ENCODE data around the gene HMCN2. TPM values are rescaled to one million over a fixed set of nuclear protein-coding genes. Genes with fewer than 3 reads are reported as not detected.

Gene HMCN2
- total RNA-seq, 1 donor from 2014 or later = 9.3 TPM

GRCh38 chr9:130351343-130351742 lies 85.8 kb downstream of the HMCN2 start:
- peaks cover 6% of the 10 kb centered on the region for H3K4me1 Mint-ChIP-seq (ENCODE audit: low read depth, unreplicated experiment)
- H3K27me3 Mint-ChIP-seq (ENCODE audit: unreplicated experiment) = peaks cover 1% of the 10 kb centered on the region
- TF ChIP-seq, protein P1, sequence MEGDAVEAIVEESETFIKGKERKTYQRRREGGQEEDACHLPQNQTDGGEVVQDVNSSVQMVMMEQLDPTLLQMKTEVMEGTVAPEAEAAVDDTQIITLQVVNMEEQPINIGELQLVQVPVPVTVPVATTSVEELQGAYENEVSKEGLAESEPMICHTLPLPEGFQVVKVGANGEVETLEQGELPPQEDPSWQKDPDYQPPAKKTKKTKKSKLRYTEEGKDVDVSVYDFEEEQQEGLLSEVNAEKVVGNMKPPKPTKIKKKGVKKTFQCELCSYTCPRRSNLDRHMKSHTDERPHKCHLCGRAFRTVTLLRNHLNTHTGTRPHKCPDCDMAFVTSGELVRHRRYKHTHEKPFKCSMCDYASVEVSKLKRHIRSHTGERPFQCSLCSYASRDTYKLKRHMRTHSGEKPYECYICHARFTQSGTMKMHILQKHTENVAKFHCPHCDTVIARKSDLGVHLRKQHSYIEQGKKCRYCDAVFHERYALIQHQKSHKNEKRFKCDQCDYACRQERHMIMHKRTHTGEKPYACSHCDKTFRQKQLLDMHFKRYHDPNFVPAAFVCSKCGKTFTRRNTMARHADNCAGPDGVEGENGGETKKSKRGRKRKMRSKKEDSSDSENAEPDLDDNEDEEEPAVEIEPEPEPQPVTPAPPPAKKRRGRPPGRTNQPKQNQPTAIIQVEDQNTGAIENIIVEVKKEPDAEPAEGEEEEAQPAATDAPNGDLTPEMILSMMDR (IDR thresholded peaks at IDR 0.05; ENCODE audit: partially characterized antibody, unreplicated experiment) = no peak
- peaks cover 4% of the 10 kb centered on the region for H3K9me3 Mint-ChIP-seq (ENCODE audit: unreplicated experiment)
- H3K27ac Mint-ChIP-seq (ENCODE audit: unreplicated experiment) = no peak overlapping the region
- H3K4me3 Mint-ChIP-seq (ENCODE audit: unreplicated experiment) = no peak overlapping the region
- DNase-seq = no peak
- peaks cover 1% of the 10 kb centered on the region for H3K36me3 Mint-ChIP-seq (ENCODE audit: unreplicated experiment)

DNA sequence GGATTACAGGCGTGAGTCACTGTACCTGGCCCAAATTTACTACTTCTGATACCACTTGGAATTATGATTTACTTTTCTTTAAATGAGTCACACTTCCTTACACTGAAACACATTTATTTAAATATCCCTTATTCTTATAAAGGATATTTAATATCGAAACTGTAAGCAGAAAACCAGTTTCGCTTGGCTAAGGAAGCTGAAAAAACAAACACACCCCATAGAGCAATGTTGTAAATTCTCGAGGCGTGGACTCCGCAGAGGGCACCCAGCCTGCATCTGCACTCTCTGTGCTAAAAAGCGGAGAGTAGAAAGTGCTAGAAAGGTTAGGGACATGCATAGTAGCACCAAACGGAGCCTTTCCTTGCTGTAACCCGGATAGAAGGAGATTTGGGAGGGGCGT lies 86.5 kb downstream of the HMCN2 start:
- Mint-ChIP-seq H3K27ac (ENCODE audit: unreplicated experiment) (no peak overlapping the region), H3K9me3 (ENCODE audit: unreplicated experiment) (peaks cover 8% of the 10 kb centered on the region)

GRCh38 chr9:130352586-130353285 lies 87.2 kb downstream of the HMCN2 start:
- peaks cover 1% of the 10 kb centered on the region for H3K27me3 Mint-ChIP-seq (ENCODE audit: unreplicated experiment)
- TF ChIP-seq, protein P1 (IDR thresholded peaks at IDR 0.05; ENCODE audit: partially characterized antibody, unreplicated experiment) = no peak
- H3K36me3 Mint-ChIP-seq (ENCODE audit: unreplicated experiment) = peaks cover 5% of the 10 kb centered on the region
- H3K4me3 Mint-ChIP-seq (ENCODE audit: unreplicated experiment) = no peak overlapping the region
- H3K27ac Mint-ChIP-seq (ENCODE audit: unreplicated experiment) = no peak overlapping the region
- peaks cover 10% of the 10 kb centered on the region for H3K9me3 Mint-ChIP-seq (ENCODE audit: unreplicated experiment)
- H3K4me1 Mint-ChIP-seq (ENCODE audit: low read depth, unreplicated experiment) = peaks cover 4% of the 10 kb centered on the region
- no peak for DNase-seq

More for the DNA sequence above, 86.5 kb downstream of the HMCN2 start:
- Mint-ChIP-seq H3K36me3 (ENCODE audit: unreplicated experiment) (peaks cover 5% of the 10 kb centered on the region), H3K27me3 (ENCODE audit: unreplicated experiment) (peaks cover 1% of the 10 kb centered on the region), H3K4me3 (ENCODE audit: unreplicated experiment) (no peak overlapping the region), H3K4me1 (ENCODE audit: low read depth, unreplicated experiment) (peaks cover 4% of the 10 kb centered on the region)
- DNase-seq = no peak
- TF ChIP-seq, protein P1 (IDR thresholded peaks at IDR 0.05; ENCODE audit: partially characterized antibody, unreplicated experiment) = no peak

DNA sequence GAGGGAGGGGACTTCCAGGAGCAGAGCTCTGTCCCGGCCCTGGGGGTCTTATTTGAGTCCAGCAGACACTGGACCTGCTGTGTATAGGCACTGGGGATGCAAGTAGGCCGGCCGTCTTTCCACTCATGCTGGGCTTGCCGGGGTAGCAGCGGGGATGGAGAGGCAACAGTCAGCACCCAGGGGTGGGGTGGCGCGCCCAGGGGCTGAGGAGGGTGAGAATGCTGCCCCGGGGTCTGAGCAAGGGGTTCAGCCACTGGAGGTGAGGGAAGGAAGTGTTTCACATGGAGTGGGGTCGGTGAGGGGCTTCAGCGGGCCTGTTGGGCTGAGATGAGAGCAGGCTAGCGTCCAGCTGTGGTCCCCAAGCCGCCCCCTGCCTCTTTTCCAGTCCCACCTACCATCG lies 88.8 kb downstream of the HMCN2 start:
- TF ChIP-seq, protein P1 (IDR thresholded peaks at IDR 0.05; ENCODE audit: partially characterized antibody, unreplicated experiment) = no peak
- H3K9me3 Mint-ChIP-seq (ENCODE audit: unreplicated experiment) = peaks cover 10% of the 10 kb centered on the region
- H3K4me3 Mint-ChIP-seq (ENCODE audit: unreplicated experiment) = no peak overlapping the region

DNA sequence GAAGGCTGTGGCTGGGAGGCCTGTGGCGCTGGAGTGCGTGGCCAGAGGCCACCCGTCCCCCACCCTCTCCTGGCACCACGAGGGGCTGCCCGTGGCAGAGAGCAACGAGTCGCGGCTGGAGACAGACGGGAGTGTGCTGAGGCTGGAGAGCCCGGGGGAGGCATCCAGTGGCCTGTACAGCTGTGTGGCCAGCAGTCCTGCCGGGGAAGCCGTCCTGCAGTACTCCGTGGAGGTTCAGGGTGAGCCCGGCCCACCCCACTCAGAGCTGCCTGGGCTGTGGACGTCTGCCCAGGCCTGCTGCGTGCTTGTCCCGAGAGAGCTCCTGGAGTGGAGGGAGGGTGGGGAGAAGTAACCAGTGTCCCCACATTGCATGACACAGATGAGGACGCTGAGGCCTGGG lies 89.2 kb downstream of the HMCN2 start:
- DNase-seq = no peak
- TF ChIP-seq, protein P1 (IDR thresholded peaks at IDR 0.05; ENCODE audit: partially characterized antibody, unreplicated experiment) = no peak
- Mint-ChIP-seq H3K36me3 (ENCODE audit: unreplicated experiment) (peaks cover 13% of the 10 kb centered on the region), H3K4me3 (ENCODE audit: unreplicated experiment) (no peak overlapping the region), H3K27ac (ENCODE audit: unreplicated experiment) (no peak overlapping the region), H3K4me1 (ENCODE audit: low read depth, unreplicated experiment) (peaks cover 4% of the 10 kb centered on the region), H3K9me3 (ENCODE audit: unreplicated experiment) (peaks cover 10% of the 10 kb centered on the region), H3K27me3 (ENCODE audit: unreplicated experiment) (no peaks in the 10 kb centered on the region)

More for the DNA sequence above, 88.8 kb downstream of the HMCN2 start:
- DNase-seq = no peak
- Mint-ChIP-seq H3K36me3 (ENCODE audit: unreplicated experiment) (peaks cover 13% of the 10 kb centered on the region), H3K4me1 (ENCODE audit: low read depth, unreplicated experiment) (peaks cover 4% of the 10 kb centered on the region), H3K27me3 (ENCODE audit: unreplicated experiment) (no peaks in the 10 kb centered on the region), H3K27ac (ENCODE audit: unreplicated experiment) (no peak overlapping the region)

Measured in glutamatergic neuron (in vitro differentiated cells).